HG03442 (cell line): ENCODE data around the gene TIMP1.

Experiments used
- ATAC-seq: cut with Tn5 transposase; IDR thresholded peaks from one replicate; pipeline ENCODE4 v1.9.1; 2021; ENCODE audit warnings: mild to moderate bottlenecking, moderate library complexity; ENCODE audit not compliant: unreplicated experiment

The TIMP1 gene

GRCh38 chrX:47573341-47574075, 8.7 kb upstream of the TIMP1 start:
- no peak for ATAC-seq

- no peak for ATAC-seq
Measured at GRCh38 chrX:47574076-47574546, 8.1 kb upstream of the TIMP1 start.

- ATAC-seq: no peak
Measured at GRCh38 chrX:47574547-47575301, 7.5 kb upstream of the TIMP1 start.

GRCh38 chrX:47576021-47576898, 6.0 kb upstream of the TIMP1 start:
- ATAC-seq: no peak

DNA sequence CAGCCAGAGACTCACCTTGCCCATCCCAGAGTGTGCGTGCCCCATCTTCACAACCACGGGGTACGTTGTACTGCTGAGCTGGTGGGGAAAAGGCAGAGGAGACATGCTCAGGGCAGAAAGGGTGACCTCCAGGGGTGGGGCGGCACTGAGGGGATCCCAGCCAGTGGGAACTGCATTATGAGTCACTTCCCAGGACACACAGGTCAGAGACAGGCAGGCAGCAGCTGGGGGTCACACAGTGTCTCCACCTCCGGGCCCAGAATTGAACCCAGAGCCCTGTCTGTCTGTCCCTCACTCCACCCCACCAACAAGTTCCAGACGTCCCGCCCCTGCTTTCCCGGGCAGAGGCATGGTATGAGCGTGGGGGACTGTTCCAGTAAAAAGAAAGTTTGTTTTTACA, 4.8 kb upstream of the TIMP1 start:
- ATAC-seq: no peak

DNA sequence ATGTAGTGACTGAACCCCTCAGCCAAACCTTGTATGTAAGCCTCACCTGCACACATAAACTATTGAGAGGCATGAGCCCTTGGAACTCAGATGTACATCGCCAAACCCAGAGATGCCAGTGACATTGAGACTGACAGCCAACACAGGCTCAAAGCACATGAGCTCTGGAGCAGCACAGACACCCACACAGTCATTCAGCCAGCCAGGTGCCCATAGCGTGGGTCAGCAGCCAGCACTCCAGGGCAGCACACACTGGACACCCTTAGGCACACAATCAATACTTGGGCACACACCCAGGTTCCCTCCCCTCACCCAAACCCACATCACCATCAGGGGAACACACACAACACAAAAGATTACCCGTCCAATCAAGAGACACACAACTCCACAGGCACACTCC, 4.3 kb upstream of the TIMP1 start:
- no peak for ATAC-seq

DNA sequence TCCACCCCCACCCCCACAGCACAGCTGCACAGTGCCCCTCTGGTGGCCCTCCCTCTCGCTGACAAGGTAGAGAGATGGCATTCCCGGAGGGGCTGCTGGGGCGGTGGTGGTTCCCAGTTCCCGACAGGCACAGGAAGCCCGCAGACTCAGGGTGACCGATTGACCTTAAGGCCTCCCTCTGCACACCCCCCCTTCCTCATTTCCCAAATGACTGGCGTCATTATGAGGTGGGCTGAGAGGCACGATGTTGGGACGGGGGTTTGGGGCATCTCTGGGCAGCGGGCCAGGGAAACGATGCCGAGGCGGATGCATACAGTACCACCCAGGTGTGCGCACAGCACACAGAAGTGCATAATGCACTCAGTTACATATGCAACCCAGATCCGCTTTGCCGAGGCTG, 3.5 kb upstream of the TIMP1 start:
- ATAC-seq: no peak

- ATAC-seq: no peak
Measured at GRCh38 chrX:47579537-47579936, 2.7 kb upstream of the TIMP1 start.

- no peak for ATAC-seq
Measured at GRCh38 chrX:47583240-47583861, 1.1 kb downstream of the TIMP1 start.

GRCh38 chrX:47584714-47585113, 2.5 kb downstream of the TIMP1 start:
- no peak for ATAC-seq

DNA sequence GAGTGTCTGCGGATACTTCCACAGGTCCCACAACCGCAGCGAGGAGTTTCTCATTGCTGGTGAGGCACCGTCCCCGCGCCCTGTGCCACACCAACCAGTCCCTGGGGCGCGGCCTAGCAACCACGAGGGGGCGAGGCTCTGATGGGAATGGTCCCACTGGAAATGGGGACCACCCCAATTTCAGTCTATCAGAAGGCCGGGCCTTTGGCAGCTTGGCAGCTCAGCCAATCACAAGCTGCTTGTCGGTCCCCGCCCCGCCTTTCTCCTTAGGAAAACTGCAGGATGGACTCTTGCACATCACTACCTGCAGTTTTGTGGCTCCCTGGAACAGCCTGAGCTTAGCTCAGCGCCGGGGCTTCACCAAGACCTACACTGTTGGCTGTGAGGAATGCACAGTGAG, 3.0 kb downstream of the TIMP1 start:
- ATAC-seq: no peak

- no peak for ATAC-seq
Measured at GRCh38 chrX:47586043-47586787, 4.0 kb downstream of the TIMP1 start.

DNA sequence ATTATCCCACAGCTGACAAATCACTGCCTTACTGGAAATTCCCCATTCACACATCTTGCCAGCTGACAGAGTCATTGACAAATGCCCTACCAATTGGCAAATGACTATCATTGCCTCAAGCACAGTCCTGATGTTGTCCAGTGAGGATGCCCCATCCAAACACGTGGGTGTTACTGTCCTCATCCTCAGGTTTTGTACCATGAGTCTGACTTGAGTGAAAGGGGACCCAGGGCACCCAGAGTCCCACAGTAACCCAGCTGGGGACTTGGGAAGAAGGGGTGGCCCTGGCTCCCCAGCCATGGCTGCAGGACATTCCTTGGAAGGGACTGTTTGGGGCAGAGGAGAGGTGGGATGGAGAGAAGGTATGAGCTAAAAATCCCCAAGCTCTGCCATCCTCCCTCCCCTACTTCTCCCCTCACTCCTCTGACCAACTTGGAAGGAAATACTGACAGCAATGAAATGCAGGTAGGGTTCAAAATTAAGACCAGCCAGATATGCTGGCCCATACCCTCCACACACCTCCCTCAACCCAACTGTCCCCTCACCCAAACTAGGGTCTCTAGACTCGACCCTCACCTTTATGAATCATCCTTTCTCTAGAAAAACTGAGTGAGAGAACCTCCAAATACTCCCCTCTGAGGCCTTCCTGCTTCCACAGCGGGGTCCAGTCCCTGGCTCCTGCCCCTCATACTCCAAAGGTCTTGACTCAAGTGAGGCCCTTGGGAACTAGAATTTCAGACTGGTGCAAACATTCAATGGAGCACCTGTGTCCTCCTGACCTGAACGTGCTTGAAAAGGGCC, 5.1 kb downstream of the TIMP1 start:
- no peak for ATAC-seq

GRCh38 chrX:47587906-47588735, 5.9 kb downstream of the TIMP1 start:
- ATAC-seq: no peak

DNA sequence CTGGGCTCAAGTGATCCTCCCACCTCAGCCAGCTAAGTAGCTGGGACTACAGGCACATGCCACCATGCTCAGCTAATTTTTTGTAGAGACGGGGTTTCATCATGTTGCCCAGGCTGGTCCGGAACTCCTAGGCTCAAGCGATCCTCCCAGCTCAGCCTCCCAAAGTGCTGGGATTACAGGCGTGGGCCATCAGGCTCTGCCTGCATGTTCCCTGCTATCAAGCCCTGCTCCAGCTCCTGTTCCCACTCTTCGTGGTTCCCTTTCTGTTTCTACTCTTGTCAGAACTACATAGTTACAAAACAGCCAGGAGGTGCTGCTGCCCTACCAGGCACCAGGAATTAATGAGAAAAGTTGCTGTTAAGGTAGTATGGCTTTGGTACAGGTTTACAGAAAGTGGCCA, 8.7 kb downstream of the TIMP1 start:
- no peak for ATAC-seq

DNA sequence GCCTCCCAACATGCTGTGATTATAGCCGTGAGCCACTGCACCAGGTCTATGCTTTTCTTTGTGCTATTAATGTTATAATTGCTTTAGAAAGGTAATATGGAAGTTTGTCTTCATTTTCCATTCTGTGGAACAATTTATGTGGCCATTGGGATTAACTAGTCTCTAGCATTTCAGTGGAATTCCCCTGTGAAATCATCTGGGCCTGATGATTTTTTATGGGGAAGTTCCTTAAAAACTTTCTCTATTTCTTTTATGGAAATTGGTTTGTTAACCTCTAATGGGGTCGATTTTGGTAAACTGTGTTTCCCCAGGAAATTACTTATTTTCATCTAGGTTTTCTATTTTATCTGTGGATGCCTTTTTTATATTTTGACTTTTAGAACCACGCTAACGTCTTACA, 11.3 kb downstream of the TIMP1 start:
- no peak for ATAC-seq

DNA sequence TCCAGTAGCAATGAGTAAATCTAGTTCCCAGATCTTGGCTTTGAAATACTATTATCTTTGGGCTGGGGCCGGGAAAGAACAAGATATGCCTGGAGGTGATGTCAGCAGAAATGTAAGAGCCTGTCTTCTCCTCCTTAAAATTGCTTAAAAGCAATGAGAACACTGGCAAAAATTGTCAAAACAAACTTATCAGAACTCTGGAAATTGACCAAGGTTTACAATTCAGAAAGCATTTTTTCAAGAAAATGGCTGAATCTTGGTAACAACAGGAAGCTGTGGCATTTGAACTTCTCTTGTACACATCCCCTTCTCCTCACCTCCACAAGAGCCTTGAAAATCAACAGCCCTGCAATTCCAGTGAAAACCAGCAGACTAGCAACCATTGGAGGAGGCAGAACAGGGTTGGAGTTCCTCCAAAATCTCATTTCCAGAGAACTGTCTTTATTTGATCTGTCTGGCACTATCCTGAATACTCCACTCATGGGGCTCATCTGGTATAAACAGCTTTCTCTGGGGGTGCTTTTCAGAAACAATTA, 13.5 kb downstream of the TIMP1 start:
- no peak for ATAC-seq

DNA sequence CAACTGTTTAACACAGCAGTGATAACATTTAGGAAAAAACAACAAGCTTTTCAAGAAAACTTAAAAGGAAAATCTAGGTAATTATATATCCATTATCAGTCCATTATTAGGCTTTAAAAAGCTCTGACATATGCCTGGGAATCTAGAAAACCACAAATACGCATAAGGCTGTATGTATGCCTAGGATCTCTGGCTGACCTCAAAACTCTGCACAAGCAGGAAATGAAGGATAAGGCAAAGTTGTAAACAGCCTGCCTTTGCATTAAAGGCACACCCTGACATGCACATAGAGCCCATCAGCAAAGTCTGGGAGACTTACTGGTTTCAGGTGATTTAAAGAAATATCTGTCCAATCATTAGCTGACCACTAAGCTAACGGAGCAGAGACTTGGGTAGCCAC, 14.0 kb downstream of the TIMP1 start:
- ATAC-seq: no peak
